GM06990 (cell line): Measurements from ENCODE around the gene PDZRN3.

ENCODE experiments used
- DNase-seq: peaks from one replicate; pipeline ENCODE4 v3.0.0-alpha.2; 2011; ENCODE audit not compliant: insufficient read length; ENCODE audit errors: extremely low read depth
- H3K27me3 ChIP-seq: replicated peaks from 2 replicates; pipeline ENCODE4 v1.6.0; 2011; ENCODE audit warnings: low read length; ENCODE audit not compliant: control insufficient read depth, insufficient read depth
- H3K36me3 ChIP-seq: 2 replicates; pipeline ENCODE4 v1.5.1; 2011; ENCODE audit warnings: low read length; ENCODE audit not compliant: control insufficient read depth, insufficient read depth
- H3K4me3 ChIP-seq: replicated peaks from 2 replicates; pipeline ENCODE4 v1.5.1; 2011; ENCODE audit warnings: low read depth, mild to moderate bottlenecking, control low read depth, low read length
- TF ChIP-seq, protein P1 (sequence below): IDR thresholded peaks from 2 replicates; pipeline ENCODE4 v1.5.1; 2011; ENCODE audit warnings: low read length, control low read depth, mild to moderate bottlenecking, inconsistent platforms; ENCODE audit not compliant: insufficient read depth, poor library complexity, severe bottlenecking

The PDZRN3 gene

DNA sequence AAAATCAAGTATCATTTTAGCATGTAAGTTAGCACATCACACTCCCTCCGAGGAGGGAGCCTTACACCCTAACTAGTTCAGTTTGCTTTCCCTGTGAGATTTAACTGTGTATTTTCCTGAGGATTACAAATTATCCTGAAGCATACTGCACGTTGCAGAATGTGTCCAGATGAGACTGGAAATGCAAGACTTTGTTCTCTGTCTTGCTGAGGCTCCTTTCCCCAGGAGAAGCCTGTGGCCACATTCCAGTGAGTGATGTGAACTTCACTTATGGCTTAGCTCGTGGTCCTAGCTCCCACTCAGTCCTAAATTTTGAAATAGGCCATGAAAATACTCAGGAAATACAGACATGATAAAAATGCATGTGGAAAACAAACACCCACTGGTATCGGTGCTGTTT lies 23.7 kb downstream of the PDZRN3 start:
- DNase-seq, result no peak
- Histone ChIP-seq H3K36me3 (no peaks in the 10 kb centered on the region), H3K4me3 (no peak overlapping the region), H3K27me3 (no peaks in the 10 kb centered on the region; the same call in 1 of the 2 replicates)
- TF ChIP-seq, protein P1, sequence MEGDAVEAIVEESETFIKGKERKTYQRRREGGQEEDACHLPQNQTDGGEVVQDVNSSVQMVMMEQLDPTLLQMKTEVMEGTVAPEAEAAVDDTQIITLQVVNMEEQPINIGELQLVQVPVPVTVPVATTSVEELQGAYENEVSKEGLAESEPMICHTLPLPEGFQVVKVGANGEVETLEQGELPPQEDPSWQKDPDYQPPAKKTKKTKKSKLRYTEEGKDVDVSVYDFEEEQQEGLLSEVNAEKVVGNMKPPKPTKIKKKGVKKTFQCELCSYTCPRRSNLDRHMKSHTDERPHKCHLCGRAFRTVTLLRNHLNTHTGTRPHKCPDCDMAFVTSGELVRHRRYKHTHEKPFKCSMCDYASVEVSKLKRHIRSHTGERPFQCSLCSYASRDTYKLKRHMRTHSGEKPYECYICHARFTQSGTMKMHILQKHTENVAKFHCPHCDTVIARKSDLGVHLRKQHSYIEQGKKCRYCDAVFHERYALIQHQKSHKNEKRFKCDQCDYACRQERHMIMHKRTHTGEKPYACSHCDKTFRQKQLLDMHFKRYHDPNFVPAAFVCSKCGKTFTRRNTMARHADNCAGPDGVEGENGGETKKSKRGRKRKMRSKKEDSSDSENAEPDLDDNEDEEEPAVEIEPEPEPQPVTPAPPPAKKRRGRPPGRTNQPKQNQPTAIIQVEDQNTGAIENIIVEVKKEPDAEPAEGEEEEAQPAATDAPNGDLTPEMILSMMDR, result no peak

GRCh38 chr3:73600293-73600938 lies 24.3 kb downstream of the PDZRN3 start:
- H3K36me3 ChIP-seq, result no peaks in the 10 kb centered on the region
- no peak for DNase-seq
- no peak overlapping the region for H3K4me3 ChIP-seq
- H3K27me3 ChIP-seq, result no peaks in the 10 kb centered on the region; the same call in 1 of the 2 replicates
- TF ChIP-seq, protein P1, result no peak

DNA sequence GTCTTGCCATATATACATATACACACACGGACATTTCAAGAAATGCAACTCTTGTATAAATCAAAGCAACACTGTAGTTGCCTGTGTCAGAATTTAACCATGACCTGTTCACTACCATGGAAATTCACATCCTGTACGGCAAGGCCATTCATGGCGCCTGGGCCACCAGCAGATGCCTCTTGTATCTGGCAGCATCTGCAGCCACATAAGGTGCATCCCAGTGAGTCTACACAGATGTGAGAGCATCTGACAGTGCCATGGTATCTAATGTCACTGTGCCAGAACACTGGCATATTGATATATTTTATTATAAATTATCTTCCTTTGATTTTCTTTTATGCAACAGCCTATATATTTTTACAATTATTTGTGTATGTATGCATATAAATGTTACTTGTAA lies 25.1 kb downstream of the PDZRN3 start:
- Histone ChIP-seq H3K27me3 (no peaks in the 10 kb centered on the region; the same call in 1 of the 2 replicates), H3K36me3 (no peaks in the 10 kb centered on the region), H3K4me3 (no peak overlapping the region)
- no peak for DNase-seq
- TF ChIP-seq, protein P1, result no peak

DNA sequence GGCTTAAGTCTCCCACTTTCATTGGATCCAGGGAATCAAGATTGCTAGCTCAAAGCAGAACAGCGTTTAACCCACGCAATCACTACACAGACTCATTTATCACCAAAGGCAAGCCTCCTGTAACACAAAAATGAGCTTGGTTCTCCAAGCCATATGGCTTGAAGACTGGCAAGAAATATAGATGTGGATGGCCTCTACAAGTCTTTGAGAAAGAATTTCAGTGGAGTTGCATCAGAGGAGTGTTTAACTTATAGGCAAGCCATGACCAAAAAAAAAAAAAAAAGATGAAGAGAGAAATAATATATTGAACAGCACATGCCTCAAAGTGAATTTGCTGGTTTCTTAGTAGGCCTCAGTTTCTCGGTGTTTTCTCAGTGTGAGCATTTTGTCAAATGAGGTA lies 27.3 kb downstream of the PDZRN3 start:
- no peaks in the 10 kb centered on the region; the same call in 1 of the 2 replicates for H3K27me3 ChIP-seq
- no peaks in the 10 kb centered on the region for H3K36me3 ChIP-seq
- DNase-seq, result no peak
- TF ChIP-seq, protein P1, result no peak
- H3K4me3 ChIP-seq, result no peak overlapping the region

GRCh38 chr3:73592154-73593144 lies 32.3 kb downstream of the PDZRN3 start:
- Histone ChIP-seq H3K36me3 (no peaks in the 10 kb centered on the region), H3K4me3 (no peak overlapping the region), H3K27me3 (no peaks in the 10 kb centered on the region; the same call in 1 of the 2 replicates)
- TF ChIP-seq, protein P1, result no peak
- no peak for DNase-seq
